GM13977 (cell line): ENCODE data around the gene GPR158.

Experiments used
- DNase-seq: peaks from one replicate; pipeline ENCODE4 v3.0.0; 2012; ENCODE audit warnings: low spot score
- CTCF ChIP-seq: IDR thresholded peaks from 2 replicates; pipeline ENCODE4 v1.5.1; 2012; ENCODE audit warnings: mild to moderate bottlenecking, control low read depth; ENCODE audit not compliant: insufficient read depth; ENCODE audit errors: extremely low read depth, missing control alignments
- in situ Hi-C: fragments of 300-500 bp; cut with MboI; formaldehyde crosslinking; loops from one replicate; pipeline ENCODE4 v1.12.0; 2022; ENCODE audit warnings: low sequenced_read_pairs, low pct_unique_long_range_greater_than_20kb, mixed read lengths, inconsistent platforms; ENCODE audit not compliant: unreplicated experiment

GPR158 gene

DNA sequence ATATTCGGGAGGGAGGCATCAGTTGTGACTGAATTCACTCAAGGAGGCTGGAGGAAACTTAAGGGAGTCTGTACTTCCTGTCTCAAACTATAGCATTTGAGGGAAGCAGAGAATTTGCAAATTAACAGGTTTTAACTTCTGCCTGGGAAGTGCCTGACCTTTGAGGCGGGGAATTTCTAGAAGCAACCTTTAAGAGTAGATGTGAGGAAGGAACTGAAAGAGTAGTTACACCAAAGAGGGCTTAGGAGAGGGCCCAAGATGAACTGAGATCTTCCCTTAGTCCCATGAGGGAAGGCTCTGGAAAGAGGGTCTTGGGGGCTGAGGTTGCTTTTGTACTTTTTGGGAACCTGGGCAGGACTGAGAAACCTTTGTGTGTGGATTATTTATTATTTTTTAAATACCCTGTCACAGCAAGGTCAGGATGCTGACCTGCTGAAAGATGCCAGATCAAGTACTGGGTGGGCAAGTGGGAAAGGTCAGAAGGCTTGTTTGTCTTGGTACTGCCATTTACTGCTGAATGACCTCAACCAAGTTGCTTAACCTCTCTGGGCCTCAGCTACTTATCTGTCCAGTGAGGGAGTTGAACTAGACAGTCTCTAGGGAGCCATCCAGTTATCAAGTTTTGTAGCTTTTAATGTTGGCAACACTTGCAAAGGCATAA is 2.4 kb downstream of the GPR158 start:
- DNase-seq, result no peak
- TF ChIP-seq CTCF, result no peak
- in situ Hi-C loops, result no loop called here

GRCh38 chr10:25177754-25178135 is 2.9 kb downstream of the GPR158 start:
- in situ Hi-C loops, result no loop called here
- DNase-seq, result no peak
- TF ChIP-seq CTCF, result no peak

DNA sequence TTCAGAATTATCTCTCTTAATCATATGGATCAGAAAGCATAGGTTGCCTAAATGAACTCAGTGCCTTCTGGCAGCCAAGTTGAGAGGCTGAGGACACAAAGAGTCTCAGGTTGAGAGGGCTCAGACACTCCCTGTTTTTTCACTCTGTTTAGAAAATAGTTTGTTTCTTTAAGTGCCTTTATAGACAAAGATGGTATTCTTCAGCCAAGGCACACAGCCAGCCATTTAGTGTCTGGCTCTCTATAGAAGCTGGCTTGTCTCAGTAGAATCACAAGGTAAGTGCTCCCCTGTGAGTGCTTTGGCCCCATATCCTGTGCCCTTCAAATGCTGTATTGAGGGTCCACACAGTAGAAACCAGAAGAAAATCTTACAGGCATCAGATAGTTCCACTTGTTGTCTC is 3.6 kb downstream of the GPR158 start:
- in situ Hi-C loops, result no loop called here
- no peak for DNase-seq

GRCh38 chr10:25180801-25181200 is 6.0 kb downstream of the GPR158 start:
- in situ Hi-C loops, result no loop called here
- no peak for DNase-seq
- no peak for TF ChIP-seq CTCF

More for the DNA sequence above, 3.6 kb downstream of the GPR158 start:
- no peak for TF ChIP-seq CTCF

DNA sequence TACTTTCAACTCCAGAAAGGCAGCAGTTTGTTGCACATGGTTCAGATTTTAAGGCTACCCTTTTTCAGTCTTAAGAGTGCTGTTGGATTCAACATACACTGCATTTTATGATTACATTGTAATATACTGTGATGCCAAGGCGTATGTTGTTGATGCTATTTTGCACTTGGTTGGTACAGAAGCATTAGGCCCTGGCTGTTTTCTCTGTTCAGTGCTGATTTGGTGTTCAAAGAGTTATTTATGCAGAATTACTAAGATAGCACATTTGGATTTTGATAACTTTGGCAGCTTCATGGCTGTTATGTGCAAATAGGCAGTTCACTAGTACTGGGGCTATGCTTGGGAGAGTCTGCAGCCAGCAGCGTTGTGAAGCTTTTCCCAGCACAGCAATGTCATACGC is 7.8 kb downstream of the GPR158 start:
- no peak for TF ChIP-seq CTCF
- DNase-seq, result no peak
- in situ Hi-C loops, result no loop called here

- no peak for TF ChIP-seq CTCF
- DNase-seq, result no peak
- in situ Hi-C loops, result no loop called here
Measured at GRCh38 chr10:25191162-25191895, 16.5 kb downstream of the GPR158 start.
